ENCODE measurements around the gene GPR89B. TPM values are rescaled to one million over a fixed set of nuclear protein-coding genes. Genes with fewer than 3 reads are reported as not detected.
"Not testable (repeated sequence)": the region's sequence is repeated elsewhere in the genome, so short reads cannot be mapped to it uniquely, and the experiment has no call there.

Gene GPR89B
- total RNA-seq, 4 donors from 2014 or later, result 11.5 to 23.1 (median 17.1) TPM

DNA sequence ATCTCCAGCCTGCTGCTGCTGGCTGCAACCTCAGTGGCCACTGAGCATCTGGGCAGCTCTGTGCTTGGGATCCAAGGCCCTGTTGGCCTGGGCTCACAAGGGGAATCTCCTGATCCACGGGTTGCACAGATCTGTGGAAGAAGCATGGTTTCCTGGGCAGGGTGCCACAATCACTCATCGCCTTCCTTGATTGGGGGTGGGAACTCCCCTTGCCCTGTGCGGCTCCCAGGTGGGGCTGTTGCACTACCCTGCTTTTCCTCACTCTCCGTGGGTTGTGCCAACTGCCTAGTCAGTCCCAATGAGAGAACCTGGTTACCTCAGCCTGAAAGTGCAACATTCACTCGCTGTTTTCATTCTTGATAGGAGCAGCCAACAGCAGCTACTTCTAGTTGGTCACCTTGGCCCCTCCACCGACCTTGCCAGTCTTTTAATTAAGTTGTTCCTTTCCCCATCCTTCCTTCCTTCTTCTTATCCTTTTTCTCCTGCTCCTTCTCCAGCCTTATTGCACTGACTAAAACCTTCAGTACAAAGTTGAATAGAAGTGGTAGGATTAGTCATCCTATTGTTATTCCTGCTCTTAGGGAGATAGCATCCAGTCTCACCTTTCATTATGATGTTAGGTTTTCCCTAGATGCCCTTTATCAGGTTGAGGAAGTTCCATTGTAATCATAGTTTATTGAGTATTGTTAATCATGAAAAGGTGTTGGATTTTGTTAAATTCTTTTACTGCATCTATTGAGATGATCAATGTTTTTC is 50.9 kb downstream of the GPR89B start:
- not testable (repeated sequence) for H3K27me3 ChIP-seq; DNase-seq (ENCODE audit: low spot score in 2 of 2); H3K27ac ChIP-seq; H3K36me3 ChIP-seq; H3K4me1 ChIP-seq; H3K4me3 ChIP-seq; H3K9me3 ChIP-seq
- WGBS, result 89% methylated on average over 2 of the region's 6 CpGs

DNA sequence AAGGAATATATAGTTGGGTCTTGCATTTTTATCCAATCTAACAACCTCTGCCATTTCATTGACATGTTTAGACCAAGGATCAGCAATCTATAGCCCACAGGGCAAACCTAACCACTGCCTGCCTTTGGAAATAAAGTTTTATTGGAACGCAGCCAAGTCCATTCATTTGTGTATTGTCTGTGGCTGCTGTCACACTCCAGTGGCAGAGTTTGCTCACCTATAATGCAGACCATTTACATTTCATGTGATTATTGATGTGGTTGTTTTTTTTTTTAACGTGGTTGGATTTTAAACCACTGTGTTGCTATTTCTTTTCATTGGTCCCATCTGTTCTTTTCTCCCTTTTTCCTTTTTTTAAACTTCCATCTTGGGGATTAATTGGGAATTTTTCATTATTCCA is 57.2 kb downstream of the GPR89B start:
- H3K36me3 ChIP-seq; DNase-seq (ENCODE audit: low spot score in 2 of 2); H3K4me1 ChIP-seq; H3K27ac ChIP-seq; H3K4me3 ChIP-seq; H3K27me3 ChIP-seq; H3K9me3 ChIP-seq: not testable (repeated sequence)
- 55% methylated on average over 2 of the region's 2 CpGs for WGBS

DNA sequence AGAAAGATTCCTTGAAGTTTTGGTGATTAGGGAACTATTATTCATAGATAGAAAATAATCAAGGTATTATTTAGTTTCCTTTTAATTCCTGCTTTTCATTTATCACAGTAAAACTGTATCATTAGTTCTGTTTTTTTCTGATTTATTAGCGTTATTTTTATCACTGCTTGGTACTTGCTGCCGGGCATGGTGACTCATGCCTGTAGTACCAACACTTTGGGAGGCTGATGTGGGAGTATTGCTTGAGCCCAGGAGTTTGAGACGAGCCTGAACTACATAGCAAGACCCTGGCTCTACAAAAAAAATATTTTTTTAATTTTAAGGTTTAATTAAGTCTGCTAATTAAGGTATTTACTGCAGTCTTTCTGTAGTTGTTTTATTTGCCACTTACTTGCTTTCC is 59.7 kb downstream of the GPR89B start:
- H3K36me3 ChIP-seq; H3K4me1 ChIP-seq; H3K4me3 ChIP-seq; DNase-seq (ENCODE audit: low spot score in 2 of 2); H3K27ac ChIP-seq; H3K9me3 ChIP-seq; H3K27me3 ChIP-seq: not testable (repeated sequence)
- WGBS, result 48% methylated on average over 3 of the region's 3 CpGs

DNA sequence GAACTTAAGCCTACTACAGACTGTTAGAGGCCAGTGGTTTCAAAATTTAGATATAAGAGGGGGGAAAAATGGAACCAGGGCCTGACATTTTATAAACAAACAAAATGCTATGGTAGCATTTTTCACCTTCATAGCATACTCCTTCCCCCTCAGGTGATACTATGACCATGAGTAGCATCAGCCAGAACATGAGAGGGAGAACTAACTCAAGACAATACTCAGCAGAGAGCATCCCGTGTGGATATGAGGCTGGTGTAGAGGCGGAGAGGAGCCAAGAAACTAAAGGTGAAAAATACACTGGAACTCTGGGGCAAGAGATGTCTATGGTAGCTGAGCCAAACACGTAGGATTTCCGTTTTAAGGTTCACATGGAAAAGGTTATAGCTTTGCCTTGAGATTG is 64.7 kb downstream of the GPR89B start:
- not testable (repeated sequence) for H3K27ac ChIP-seq; DNase-seq (ENCODE audit: low spot score in 2 of 2); H3K4me3 ChIP-seq; H3K4me1 ChIP-seq; H3K27me3 ChIP-seq; H3K36me3 ChIP-seq; H3K9me3 ChIP-seq
- 99% methylated on average over 4 of the region's 4 CpGs for WGBS

DNA sequence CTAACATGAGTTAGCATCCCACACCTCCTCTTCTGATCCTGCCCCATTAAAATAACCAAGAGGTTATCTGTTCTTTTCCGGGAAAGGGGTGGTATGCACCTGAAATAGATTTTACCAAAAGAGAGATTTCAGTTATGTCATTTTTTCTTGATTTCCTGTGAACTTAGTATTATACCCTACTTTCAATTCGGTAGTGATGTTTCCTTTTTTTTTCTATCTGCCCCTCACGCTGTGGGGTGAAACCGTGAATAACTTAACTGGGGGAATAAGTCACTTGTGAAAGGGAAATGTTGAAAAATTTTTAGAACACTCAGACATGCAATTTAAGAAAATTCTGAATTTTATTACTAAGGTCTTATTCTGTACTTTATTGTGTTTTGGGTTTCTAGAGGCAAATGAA is 65.2 kb downstream of the GPR89B start:
- WGBS, result 90% methylated on average over 4 of the region's 4 CpGs
- not testable (repeated sequence) for H3K4me1 ChIP-seq; DNase-seq (ENCODE audit: low spot score in 2 of 2); H3K27me3 ChIP-seq; H3K36me3 ChIP-seq; H3K27ac ChIP-seq; H3K4me3 ChIP-seq; H3K9me3 ChIP-seq

DNA sequence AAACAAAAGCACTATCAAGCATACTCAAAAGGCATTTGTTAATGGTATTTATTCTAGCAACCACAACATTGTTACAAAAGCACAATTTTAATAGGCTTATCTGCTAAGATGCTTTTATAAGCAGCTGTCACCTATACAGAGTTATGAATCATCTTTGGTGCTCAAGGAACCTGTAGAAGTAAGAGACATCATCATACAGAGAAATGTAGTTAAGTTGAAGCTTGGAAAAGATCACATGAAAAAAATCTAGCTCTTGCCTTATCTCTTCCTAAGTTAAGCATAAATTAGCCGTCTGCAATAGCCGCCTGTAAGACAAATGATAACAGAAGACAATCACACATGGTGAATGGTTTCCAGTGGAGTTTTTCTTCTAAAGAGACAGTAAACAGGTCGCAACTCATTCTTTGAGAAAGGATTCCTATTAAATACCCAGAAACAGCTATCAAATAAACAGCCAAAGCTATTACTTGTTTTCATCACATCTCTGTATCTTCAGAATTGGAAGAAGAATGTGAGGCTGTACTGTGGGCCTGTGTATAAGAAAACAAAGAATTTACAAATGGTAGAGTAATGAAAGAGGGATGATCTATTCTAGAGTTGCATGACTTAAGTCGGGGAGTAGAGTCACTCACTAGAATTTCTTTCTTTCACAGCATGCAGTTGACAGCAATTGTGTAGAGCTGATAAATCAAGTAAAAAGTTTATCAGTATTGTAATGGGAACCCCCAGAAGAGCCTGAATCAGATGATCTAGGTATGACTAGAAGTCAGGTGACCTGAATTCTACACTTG is 65.8 kb downstream of the GPR89B start:
- H3K27ac ChIP-seq; H3K27me3 ChIP-seq; H3K4me3 ChIP-seq; H3K9me3 ChIP-seq; H3K4me1 ChIP-seq; DNase-seq (ENCODE audit: low spot score in 2 of 2); H3K36me3 ChIP-seq: not testable (repeated sequence)
- WGBS, result 94% methylated on average over 3 of the region's 4 CpGs

DNA sequence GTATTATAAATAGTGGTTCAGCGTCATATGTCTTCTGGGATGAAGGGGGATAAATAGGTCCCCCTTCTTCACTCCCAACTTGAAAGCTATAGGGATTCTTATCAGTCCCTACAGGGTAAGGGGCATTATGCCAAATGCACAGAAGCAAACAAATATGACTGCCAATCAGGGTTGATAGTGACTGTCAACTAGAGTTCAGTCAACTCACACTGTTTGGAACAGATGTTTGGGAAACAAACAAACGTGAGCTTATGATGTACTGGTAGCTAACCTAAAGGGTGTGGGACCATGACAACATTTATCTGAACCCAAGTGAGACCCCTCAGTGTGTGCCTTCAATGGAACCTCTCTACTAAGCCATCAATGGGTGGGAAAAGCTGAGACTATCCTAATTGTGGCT is 67.9 kb downstream of the GPR89B start:
- H3K36me3 ChIP-seq, result not testable (repeated sequence)

DNA sequence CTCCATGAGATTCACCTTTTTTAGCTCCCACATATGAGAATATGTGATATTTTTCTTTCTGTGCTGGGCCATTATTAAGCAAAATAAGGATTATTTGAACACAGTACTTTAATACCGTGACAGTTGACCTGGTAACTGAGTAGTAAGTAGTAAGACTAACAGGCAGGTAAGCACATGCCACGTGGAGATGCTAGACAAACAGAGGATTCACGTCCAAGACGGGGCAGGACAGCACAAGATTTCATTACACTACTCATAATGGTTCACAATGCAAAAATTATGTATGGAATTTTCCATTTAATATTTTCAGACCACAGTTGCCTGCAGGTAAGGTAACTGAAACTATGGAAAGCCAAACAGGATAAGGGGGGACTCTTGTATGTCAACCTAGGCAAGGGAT is 79.5 kb downstream of the GPR89B start:
- H3K4me3 ChIP-seq; H3K27ac ChIP-seq; H3K36me3 ChIP-seq; H3K9me3 ChIP-seq; H3K4me1 ChIP-seq; DNase-seq (ENCODE audit: low spot score in 2 of 2): not testable (repeated sequence)
- WGBS, result 50% methylated on average over 2 of the region's 4 CpGs
- H3K27me3 ChIP-seq, result peaks cover 17% of the 10 kb centered on the region

More for the DNA sequence above, 67.9 kb downstream of the GPR89B start:
- H3K27me3 ChIP-seq; H3K9me3 ChIP-seq; H3K4me1 ChIP-seq; H3K4me3 ChIP-seq; H3K27ac ChIP-seq; DNase-seq (ENCODE audit: low spot score in 2 of 2): not testable (repeated sequence)
- 100% methylated on average over 1 of the region's 2 CpGs for WGBS

DNA sequence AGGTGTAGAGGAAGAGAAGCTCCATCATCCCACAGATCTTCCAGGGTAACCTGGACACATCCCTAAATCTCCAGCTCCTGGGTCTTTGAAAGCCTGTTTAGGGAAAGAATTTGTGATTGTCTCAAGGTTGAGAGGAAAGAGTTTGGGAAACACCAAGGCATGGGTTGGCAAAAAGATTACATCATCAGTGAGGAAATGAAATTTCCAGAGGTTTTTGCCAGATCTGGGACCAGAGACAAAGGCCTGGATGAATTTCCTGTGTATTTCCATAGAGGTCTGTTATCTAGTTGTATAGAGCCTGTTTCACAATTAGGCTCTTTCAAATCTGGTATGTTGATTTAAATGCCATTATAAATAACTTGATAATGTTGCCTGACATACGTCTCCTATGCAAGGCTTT is 82.3 kb downstream of the GPR89B start:
- Histone ChIP-seq H3K4me1 (peaks cover 10% of the 10 kb centered on the region), H3K4me3 (no peak overlapping the region), H3K36me3 (no peaks in the 10 kb centered on the region), H3K9me3 (no peaks in the 10 kb centered on the region), H3K27me3 (peaks cover 26% of the 10 kb centered on the region), H3K27ac (no peak overlapping the region)
- WGBS, result 79% methylated on average over 1 of the region's 1 CpG
- DNase-seq (ENCODE audit: low spot score in 2 of 2), result no peak
- no peak for TF ChIP-seq POLR2AphosphoS5 (IDR thresholded peaks at IDR 0.05)
- no peak for TF ChIP-seq EP300 (IDR thresholded peaks at IDR 0.05)
- TF ChIP-seq POLR2A (IDR thresholded peaks at IDR 0.05), result no peak
- TF ChIP-seq, protein P1, sequence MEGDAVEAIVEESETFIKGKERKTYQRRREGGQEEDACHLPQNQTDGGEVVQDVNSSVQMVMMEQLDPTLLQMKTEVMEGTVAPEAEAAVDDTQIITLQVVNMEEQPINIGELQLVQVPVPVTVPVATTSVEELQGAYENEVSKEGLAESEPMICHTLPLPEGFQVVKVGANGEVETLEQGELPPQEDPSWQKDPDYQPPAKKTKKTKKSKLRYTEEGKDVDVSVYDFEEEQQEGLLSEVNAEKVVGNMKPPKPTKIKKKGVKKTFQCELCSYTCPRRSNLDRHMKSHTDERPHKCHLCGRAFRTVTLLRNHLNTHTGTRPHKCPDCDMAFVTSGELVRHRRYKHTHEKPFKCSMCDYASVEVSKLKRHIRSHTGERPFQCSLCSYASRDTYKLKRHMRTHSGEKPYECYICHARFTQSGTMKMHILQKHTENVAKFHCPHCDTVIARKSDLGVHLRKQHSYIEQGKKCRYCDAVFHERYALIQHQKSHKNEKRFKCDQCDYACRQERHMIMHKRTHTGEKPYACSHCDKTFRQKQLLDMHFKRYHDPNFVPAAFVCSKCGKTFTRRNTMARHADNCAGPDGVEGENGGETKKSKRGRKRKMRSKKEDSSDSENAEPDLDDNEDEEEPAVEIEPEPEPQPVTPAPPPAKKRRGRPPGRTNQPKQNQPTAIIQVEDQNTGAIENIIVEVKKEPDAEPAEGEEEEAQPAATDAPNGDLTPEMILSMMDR (IDR thresholded peaks at IDR 0.05), result no peak

DNA sequence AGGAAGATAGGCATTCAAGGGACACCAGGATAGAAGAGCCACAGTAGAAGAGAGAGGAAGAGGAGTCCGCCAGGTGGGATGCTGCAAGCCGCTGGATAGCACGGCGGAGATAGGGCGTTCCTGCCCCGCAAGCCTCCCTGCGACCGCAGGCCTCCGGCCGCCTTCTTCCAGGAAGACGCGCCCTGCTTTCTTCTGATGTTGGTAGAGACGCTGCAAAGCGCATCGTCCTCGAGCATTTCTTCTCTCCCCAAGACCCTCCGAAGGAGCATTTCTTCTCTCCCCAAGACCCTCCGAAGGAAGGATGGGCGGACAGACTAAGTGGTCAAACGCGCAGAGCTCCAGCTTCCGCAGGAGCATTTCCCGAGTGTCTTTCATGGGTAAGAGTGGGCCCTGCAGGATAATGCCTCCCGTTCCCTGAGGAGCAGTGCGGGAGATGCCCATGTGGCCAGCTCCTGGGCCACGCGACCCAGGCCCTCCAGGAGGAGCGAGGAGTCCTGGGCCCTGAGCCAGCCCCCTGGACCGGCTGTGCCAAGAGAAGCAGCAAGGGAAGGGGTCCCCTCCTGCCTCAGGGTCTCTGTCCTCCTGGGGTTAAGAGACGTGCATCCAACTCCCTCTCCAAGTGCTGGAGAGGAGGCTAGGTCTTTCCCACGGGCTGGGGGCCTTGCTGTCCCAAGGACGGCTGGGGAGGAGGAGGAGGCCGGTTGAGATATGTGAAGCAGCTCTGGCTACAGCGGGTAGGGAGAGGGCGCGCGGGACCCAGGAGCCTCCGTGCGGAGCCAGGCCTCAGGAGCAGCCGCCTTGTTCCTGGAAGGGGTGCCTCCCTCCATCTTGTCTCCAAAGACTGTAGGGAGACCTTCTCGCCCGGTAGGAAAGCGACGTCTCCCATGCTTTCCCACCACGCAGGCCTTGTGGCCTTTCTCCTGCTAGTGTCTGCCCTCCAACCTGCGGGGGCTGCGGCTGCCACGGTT is 85.2 kb downstream of the GPR89B start:
- 74% methylated on average over 24 of the region's 48 CpGs for WGBS
- Histone ChIP-seq H3K4me3 (peak overlapping the region; percentile 43), H3K27me3 (peaks cover 26% of the 10 kb centered on the region), H3K4me1 (peaks cover 10% of the 10 kb centered on the region)
- H3K27ac ChIP-seq, H3K36me3 ChIP-seq, H3K9me3 ChIP-seq: not testable (repeated sequence)
- peak in 1 of 2 donors; percentile 60 for DNase-seq (ENCODE audit: low spot score in 2 of 2)

DNA sequence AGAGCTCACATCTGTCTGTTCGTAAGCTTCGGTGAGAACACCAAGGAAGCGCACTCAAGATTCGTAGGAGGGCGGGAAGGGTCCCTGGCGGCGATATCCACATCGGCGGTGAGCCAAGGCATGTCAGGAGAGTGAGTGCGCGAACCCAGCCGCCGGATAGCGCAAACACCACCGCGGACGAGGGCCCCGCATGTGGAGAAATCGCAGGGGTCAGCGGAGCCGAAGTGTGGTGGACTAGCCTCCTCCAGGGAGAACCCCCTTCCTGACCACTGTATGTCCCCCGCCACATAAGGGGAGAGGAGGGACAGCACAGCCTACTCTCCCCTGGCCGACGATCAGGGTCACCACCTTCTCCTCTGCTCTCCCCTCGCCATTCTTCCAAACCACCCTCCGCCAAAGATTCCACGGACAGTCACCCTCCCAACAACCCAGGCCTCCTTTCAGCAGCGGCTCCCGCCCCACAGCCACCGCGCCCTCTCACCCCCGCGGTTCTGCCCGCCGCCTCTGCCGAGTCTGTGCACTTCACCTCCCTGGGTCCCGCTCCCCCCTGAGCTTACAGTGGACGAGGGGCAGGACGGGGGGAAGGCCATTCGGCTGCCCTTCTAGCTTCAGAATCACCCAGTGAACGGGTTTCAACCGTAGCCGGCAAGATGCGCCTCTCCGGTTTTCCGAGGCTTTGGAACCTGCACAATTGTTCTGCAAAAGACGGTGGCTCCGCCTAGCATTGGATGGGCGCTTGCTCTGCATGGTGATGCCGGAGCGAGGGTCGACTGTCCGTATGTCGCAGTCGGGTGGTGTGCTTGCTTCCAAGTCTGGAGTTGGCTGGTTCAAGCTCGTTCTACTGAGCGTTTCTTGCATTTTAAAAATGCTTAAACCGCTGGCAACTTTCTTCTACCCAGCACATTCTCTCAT is 86.3 kb downstream of the GPR89B start:
- H3K27me3 ChIP-seq, result peaks cover 26% of the 10 kb centered on the region
- not testable (repeated sequence) for H3K36me3 ChIP-seq; H3K27ac ChIP-seq; H3K9me3 ChIP-seq; DNase-seq (ENCODE audit: low spot score in 2 of 2)
- H3K4me1 ChIP-seq, result peaks cover 10% of the 10 kb centered on the region
- H3K4me3 ChIP-seq, result peak overlapping the region; percentile 43
- WGBS, result 0% methylated on average over 11 of the region's 58 CpGs
